ENCODE data around the gene SPATA31E1. TPM values are rescaled to one million over a fixed set of nuclear protein-coding genes. Genes with fewer than 3 reads are reported as not detected.
A peak's percentile ranks its signal among the peaks of the same experiment; 100 is the strongest.

The SPATA31E1 gene
- total RNA-seq, 1 donor from 2014 or later, result not detected

DNA sequence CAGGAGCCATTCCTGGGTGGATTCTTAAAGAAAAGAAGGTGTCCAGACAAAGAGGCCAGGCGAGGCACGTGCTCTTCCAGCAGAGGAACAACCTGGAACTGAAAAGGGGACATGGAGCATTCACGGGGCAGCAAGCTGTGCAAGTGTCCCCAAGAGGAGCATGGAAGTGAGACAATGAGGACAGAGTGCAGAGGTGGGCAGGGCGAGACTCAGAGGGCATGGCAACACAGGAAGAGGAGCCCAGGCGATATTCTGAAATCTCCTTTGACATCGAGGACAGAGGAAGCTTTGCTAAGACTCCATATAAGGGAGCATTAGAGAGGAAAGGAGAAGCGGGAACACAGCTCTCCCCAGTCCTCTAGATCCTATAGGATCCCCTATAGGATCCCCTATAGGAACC, 29.4 kb upstream of the SPATA31E1 start:
- H3K36me3 ChIP-seq, result no peaks in the 10 kb centered on the region
- H3K4me3 ChIP-seq, result no peak overlapping the region
- H3K4me1 ChIP-seq, result no peaks in the 10 kb centered on the region
- no peak overlapping the region for H3K27ac ChIP-seq
- TF ChIP-seq, protein P1, sequence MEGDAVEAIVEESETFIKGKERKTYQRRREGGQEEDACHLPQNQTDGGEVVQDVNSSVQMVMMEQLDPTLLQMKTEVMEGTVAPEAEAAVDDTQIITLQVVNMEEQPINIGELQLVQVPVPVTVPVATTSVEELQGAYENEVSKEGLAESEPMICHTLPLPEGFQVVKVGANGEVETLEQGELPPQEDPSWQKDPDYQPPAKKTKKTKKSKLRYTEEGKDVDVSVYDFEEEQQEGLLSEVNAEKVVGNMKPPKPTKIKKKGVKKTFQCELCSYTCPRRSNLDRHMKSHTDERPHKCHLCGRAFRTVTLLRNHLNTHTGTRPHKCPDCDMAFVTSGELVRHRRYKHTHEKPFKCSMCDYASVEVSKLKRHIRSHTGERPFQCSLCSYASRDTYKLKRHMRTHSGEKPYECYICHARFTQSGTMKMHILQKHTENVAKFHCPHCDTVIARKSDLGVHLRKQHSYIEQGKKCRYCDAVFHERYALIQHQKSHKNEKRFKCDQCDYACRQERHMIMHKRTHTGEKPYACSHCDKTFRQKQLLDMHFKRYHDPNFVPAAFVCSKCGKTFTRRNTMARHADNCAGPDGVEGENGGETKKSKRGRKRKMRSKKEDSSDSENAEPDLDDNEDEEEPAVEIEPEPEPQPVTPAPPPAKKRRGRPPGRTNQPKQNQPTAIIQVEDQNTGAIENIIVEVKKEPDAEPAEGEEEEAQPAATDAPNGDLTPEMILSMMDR (IDR thresholded peaks at IDR 0.05), result no peak
- intact Hi-C loops (cut with DNase I), result no loop called here
- no peaks in the 10 kb centered on the region for H3K9me3 ChIP-seq
- peak in 1 of 2 donors; percentile 27 for DNase-seq (ENCODE audit: low spot score in 2 of 2)
- H3K27me3 ChIP-seq, result no peaks in the 10 kb centered on the region

DNA sequence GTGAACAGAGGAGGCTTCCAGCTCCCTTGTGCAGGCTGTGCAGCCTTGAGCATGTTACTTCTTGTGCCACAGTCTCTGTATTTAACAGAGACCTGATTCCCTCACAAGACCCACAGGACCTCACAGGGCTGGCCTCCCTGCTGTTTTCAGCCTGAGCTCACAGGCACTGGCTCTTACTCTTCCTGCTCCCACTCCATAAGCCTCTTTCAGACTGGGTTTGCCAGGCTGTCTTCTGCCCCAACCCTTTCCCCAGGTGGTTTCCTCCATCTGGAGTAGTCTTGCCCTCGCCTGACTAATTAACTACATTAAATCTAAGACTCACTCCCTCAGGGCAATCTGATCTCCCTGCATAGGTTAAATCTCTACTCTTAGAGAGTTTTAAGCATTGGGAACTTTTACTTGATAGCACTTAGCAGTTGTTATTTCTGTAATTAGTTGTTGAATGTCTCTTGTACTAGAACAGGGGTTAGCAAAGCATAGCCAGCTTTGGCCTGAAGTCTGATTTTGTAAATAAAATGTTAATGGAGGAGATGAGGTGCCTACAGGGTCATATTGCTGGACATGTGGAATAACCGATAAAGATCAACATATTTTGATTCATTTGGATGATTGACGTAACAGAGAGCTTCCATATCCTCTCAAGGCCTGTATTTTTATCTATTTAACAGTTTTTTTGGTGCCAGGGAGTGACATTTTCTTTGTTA, 28.6 kb upstream of the SPATA31E1 start:
- H3K9me3 ChIP-seq, result no peaks in the 10 kb centered on the region
- DNase-seq (ENCODE audit: low spot score in 2 of 2), result peak in 1 of 2 donors; percentile 30
- no peak overlapping the region for H3K4me3 ChIP-seq
- no peaks in the 10 kb centered on the region for H3K27me3 ChIP-seq
- intact Hi-C loops (cut with DNase I), result no loop called here
- TF ChIP-seq, protein P1 (IDR thresholded peaks at IDR 0.05), result no peak
- H3K27ac ChIP-seq, result no peak overlapping the region
- no peaks in the 10 kb centered on the region for H3K36me3 ChIP-seq
- no peaks in the 10 kb centered on the region for H3K4me1 ChIP-seq

DNA sequence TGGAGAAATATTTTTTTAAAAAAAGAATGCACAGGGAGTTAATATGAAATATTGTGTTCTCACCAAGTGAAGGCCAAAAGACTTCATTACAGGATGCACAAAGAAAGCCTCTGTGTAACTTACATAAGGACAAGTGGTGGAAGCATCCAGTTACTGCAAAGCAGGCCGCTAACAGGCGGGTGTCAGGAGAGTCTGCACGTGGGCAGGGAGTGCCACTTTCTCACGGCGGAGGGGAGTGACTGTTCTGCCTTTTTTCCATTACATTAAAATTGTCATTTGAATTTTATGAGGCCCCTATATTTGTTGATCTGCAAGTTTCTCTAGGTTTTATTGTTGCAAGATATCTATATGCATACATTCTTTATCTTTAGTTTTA, 28.1 kb upstream of the SPATA31E1 start:
- H3K4me3 ChIP-seq, result no peak overlapping the region
- H3K4me1 ChIP-seq, result no peaks in the 10 kb centered on the region
- H3K9me3 ChIP-seq, result no peaks in the 10 kb centered on the region
- H3K36me3 ChIP-seq, result no peaks in the 10 kb centered on the region
- no peak for DNase-seq (ENCODE audit: low spot score in 2 of 2)
- TF ChIP-seq, protein P1 (IDR thresholded peaks at IDR 0.05), result no peak
- no peak overlapping the region for H3K27ac ChIP-seq
- no peaks in the 10 kb centered on the region for H3K27me3 ChIP-seq
- intact Hi-C loops (cut with DNase I), result no loop called here

DNA sequence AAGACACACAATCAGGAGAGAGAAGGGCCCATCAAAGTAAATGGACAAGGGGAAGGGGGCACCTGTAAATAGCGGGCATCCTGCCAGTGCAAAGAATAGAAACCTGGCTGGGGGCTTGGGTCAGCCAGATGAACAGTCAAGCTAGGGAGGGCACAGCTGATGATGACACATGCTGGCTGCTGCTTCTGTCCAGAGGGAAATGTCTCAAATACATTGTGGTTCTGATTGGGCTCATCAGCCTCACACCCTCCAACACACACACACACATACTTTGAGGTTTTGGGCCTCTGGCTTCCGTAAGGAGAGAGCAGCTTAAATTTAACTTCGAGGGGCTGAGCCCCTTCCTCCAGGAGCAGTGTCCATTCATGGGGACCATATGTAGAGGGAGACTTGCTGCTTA, 27.6 kb upstream of the SPATA31E1 start:
- Histone ChIP-seq H3K4me3 (no peak overlapping the region), H3K36me3 (no peaks in the 10 kb centered on the region), H3K4me1 (no peaks in the 10 kb centered on the region), H3K27me3 (no peaks in the 10 kb centered on the region), H3K9me3 (no peaks in the 10 kb centered on the region), H3K27ac (no peak overlapping the region)
- peak in 1 of 2 donors; percentile 30 for DNase-seq (ENCODE audit: low spot score in 2 of 2)
- intact Hi-C loops (cut with DNase I), result no loop called here
- TF ChIP-seq, protein P1 (IDR thresholded peaks at IDR 0.05), result no peak

DNA sequence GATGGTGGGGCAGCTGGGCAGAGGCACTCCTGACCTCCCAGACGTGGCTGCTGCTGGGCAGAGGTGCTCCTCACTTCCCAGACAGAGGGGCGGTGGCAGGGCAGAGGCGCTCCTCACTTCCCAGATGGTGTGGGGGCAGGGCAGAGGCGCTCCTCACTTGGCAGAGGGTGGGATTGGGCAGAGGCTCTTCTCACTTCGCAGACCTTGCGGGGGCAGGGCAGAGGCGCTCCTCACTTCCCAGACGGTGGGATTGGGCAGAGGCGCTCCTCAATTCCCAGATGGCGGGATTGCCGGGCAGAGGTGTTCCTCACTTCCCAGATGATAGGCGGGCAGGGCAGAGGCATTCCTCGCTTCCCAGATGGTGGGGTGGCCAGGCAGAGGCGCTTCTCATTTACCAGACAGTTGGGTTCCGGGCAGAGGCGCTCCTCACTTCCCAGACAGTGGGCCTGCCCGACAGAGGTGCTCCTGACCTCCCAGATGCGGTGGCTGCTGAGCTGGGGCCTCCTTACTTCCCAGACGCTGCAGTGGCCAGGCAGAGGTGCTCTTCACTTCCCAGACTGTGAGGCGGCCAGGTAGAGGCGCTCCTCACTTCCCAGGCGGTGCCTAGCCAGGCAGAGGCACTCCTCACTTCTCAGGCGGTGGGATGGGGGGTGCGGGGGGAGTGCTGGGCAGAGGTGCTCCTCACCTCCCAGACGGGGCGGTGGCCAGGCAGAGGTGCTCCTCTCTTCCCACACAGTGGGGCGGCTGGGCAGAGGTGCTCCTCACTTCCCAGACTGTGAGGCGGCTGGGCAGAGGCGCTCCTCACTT, 25.3 kb upstream of the SPATA31E1 start:
- DNase-seq (ENCODE audit: low spot score in 2 of 2), result peak in 1 of 2 donors; percentile 53
- no peak overlapping the region for H3K4me3 ChIP-seq
- H3K27ac ChIP-seq, result no peak overlapping the region
- H3K27me3 ChIP-seq, result no peaks in the 10 kb centered on the region
- H3K4me1 ChIP-seq, result no peaks in the 10 kb centered on the region
- intact Hi-C loops (cut with DNase I), result no loop called here
- TF ChIP-seq, protein P1 (IDR thresholded peaks at IDR 0.05), result no peak
- no peaks in the 10 kb centered on the region for H3K9me3 ChIP-seq
- no peaks in the 10 kb centered on the region for H3K36me3 ChIP-seq
